ENCODE data around the gene SCGB1C1. TPM values are rescaled to one million over a fixed set of nuclear protein-coding genes. Genes with fewer than 3 reads are reported as not detected.
"Not testable (repeated sequence)": the region's sequence is repeated elsewhere in the genome, so short reads cannot be mapped to it uniquely, and the experiment has no call there.

SCGB1C1 gene
- total RNA-seq, 2 experiments from 2014 or later, result not detected

GRCh38 chr11:235609-235996, 42.7 kb downstream of the SCGB1C1 start:
- no peaks in the 10 kb centered on the region for H3K9me3 Mint-ChIP-seq
- ATAC-seq, result peak; percentile 43
- peak overlapping the region; percentile 95 for H3K4me3 Mint-ChIP-seq
- POLR2A ChIA-PET, result interaction anchor here (0.9 to 6.1 kb wide), 10 partner anchors 9 to 171 kb away, joined by 3 to 43 read pairs (median 4); partner anchors contain the start of genes BET1L and RIC8A
- H3K36me3 Mint-ChIP-seq (ENCODE audit: low read depth), result peaks cover 25% of the 10 kb centered on the region
- peak overlapping the region; percentile 93 for H3K27ac Mint-ChIP-seq
- H3K27me3 Mint-ChIP-seq, result no peaks in the 10 kb centered on the region
- DNase-seq, result peak; percentile 91
- H3K4me1 Mint-ChIP-seq (ENCODE audit: low read depth), result peaks cover 34% of the 10 kb centered on the region
- CTCF ChIA-PET, result interaction anchor here (1.5 to 6.3 kb wide), 3 partner anchors 14 to 213 kb away, joined by 3 to 68 read pairs (median 7); no protein-coding TSS in a partner anchor
- intact Hi-C loops (cut with micrococcal nuclease), result no loop called here
- TF ChIP-seq CTCF (IDR thresholded peaks at IDR 0.05), result no peak

DNA sequence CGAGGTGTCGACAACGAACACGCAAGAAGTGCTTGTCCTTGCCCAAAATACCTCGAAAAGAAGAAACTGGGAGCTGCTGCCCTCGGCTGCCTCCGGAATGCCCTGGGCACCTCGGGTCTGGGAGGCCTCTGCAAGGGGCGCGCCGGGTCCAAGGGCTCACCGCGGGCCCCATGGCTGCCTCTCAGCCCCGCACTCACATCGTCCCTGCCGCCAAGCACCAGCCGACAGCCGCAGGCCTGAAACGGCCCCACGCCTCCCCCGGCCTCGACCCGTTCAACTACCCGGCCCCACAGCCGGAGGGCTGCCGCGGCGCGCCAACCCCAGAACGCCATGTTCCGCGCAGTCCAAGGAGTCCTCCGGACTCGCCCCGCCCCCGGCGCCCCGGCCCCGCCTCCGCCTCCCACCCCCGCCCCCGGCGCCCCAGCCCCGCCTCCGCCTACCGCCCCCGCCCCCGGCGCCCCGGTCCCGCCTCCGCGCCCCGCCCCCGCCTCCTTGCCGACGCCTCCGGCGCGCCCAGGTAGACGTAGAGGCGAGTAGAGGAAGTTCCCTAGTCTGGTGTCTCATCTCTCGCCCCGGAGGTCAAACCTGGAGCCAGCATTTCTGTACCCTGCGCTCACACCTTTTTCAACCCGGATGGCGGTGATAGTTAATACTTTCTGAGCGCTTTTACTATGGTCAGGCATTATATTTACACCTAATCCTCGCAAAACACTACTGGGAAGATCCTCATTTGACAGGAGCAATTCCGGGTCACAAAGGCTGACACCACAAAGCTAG, 43.3 kb downstream of the SCGB1C1 start, which contains the start of gene SIRT3:
Gene SIRT3 (minus strand): TSS at position 346 of the 777 bp plus-strand sequence. CDS start 14 bp downstream, at position 332.
- DNase-seq, result peak; percentile 87
- Mint-ChIP-seq H3K36me3 (ENCODE audit: low read depth) (peaks cover 27% of the 10 kb centered on the region), H3K9me3 (no peaks in the 10 kb centered on the region), H3K4me3 (peak within 1 kb of the TSS; percentile 95), H3K27ac (peak within 1 kb of the TSS; percentile 99), H3K27me3 (no peaks in the 10 kb centered on the region), H3K4me1 (ENCODE audit: low read depth) (peaks cover 35% of the 10 kb centered on the region)
- ChIA-PET POLR2A (interaction anchor here (0.8 to 6.1 kb wide), 23 partner anchors 10 to 171 kb away, joined by 3 to 43 read pairs (median 5); partner anchors contain the start of genes BET1L, NLRP6, PGGHG and RIC8A), CTCF (interaction anchor here (1.5 to 6.3 kb wide), 4 partner anchors 14 to 212 kb away, joined by 3 to 68 read pairs (median 8); partner anchors contain the start of genes BET1L and RIC8A)
- TF ChIP-seq CTCF (IDR thresholded peaks at IDR 0.05), result no peak
- peak; percentile 81 for ATAC-seq
- intact Hi-C loops (cut with micrococcal nuclease), result loop anchor here (1.0 kb wide), 1 partner anchor 29 kb away; the partner anchor contains the start of genes BET1L and RIC8A

- Mint-ChIP-seq H3K9me3 (no peaks in the 10 kb centered on the region), H3K4me1 (ENCODE audit: low read depth) (peaks cover 43% of the 10 kb centered on the region), H3K27me3 (no peaks in the 10 kb centered on the region), H3K4me3 (peak within 1 kb of the TSS; percentile 95), H3K36me3 (ENCODE audit: low read depth) (peaks cover 36% of the 10 kb centered on the region), H3K27ac (peak within 1 kb of the TSS; percentile 99)
- no peak for TF ChIP-seq CTCF (IDR thresholded peaks at IDR 0.05)
- DNase-seq (peak; percentile 94), ATAC-seq (peak; percentile 87)
- intact Hi-C loops (cut with micrococcal nuclease), result loop anchor here (1.0 kb wide), 1 partner anchor 30 kb away; the partner anchor contains the start of genes BET1L and RIC8A
- CTCF ChIA-PET, result interaction anchor here (0.9 to 6.3 kb wide), 7 partner anchors 13 to 213 kb away, joined by 3 to 68 read pairs (median 3); partner anchors contain the start of genes BET1L, PTDSS2 and RIC8A
- POLR2A ChIA-PET, result interaction anchor here (0.8 to 6.1 kb wide), 21 partner anchors 9 to 170 kb away, joined by 3 to 43 read pairs (median 5); partner anchors contain the start of genes BET1L, NLRP6, PGGHG and RIC8A
Observed at GRCh38 chr11:236774-237767, 44.2 kb downstream of the SCGB1C1 start, which contains the start of gene PSMD13. TSS of gene PSMD13 (plus strand) at chr11:236976. CDS start at chr11:237050, 74 bp downstream.

- H3K27me3 Mint-ChIP-seq; intact Hi-C loops (cut with micrococcal nuclease); H3K9me3 Mint-ChIP-seq; ATAC-seq; DNase-seq: not testable (repeated sequence)
- Mint-ChIP-seq H3K4me3 (peak overlapping the region; percentile 95), H3K36me3 (ENCODE audit: low read depth) (peaks cover 42% of the 10 kb centered on the region), H3K4me1 (ENCODE audit: low read depth) (peaks cover 48% of the 10 kb centered on the region), H3K27ac (peak overlapping the region; percentile 22)
- POLR2A ChIA-PET, result interaction anchor here (1.0 to 6.1 kb wide), 4 partner anchors 8 to 32 kb away, joined by 3 to 43 read pairs (median 16); partner anchors contain the start of genes BET1L and RIC8A
- CTCF ChIA-PET, result interaction anchor here (1.0 to 6.3 kb wide), 5 partner anchors 12 to 67 kb away, joined by 3 to 68 read pairs (median 7); partner anchors contain the start of genes BET1L and RIC8A
Observed at GRCh38 chr11:238346-238745, 45.5 kb downstream of the SCGB1C1 start.
